HEK293 (cell line): ENCODE data around the gene PTGIR.

Experiments
- BCL11A ChIP-seq: fragments of 450-650 bp; formaldehyde crosslinking; IDR thresholded peaks from 2 replicates; pipeline ENCODE4 v1.5.1; 2016; ENCODE audit warnings: low read depth, missing biosample characterization, missing genetic modification characterization
- GFI1B ChIP-seq: fragments of 450-650 bp; formaldehyde crosslinking; IDR thresholded peaks from 2 replicates; pipeline ENCODE4 v1.5.1; 2016; ENCODE audit warnings: missing biosample characterization, missing genetic modification characterization
- GLIS2 ChIP-seq: fragments of 450-650 bp; formaldehyde crosslinking; IDR thresholded peaks from 2 replicates; pipeline ENCODE4 v1.5.1; 2016; ENCODE audit warnings: missing biosample characterization, missing genetic modification characterization
- HOXD13 ChIP-seq: sonication (generic); formaldehyde crosslinking; IDR thresholded peaks from 2 replicates; pipeline ENCODE4 v1.8.0; 2022; ENCODE audit warnings: missing genetic modification reagents, borderline replicate concordance
- KLF1 ChIP-seq: fragments of 450-650 bp; formaldehyde crosslinking; IDR thresholded peaks from 2 replicates; pipeline ENCODE4 v1.5.1; 2016; ENCODE audit warnings: missing biosample characterization, missing genetic modification characterization
- KLF17 ChIP-seq: fragments of 450-650 bp; formaldehyde crosslinking; IDR thresholded peaks from 2 replicates; pipeline ENCODE4 v1.5.1; 2016; ENCODE audit warnings: missing biosample characterization, missing genetic modification characterization
- PBX3 ChIP-seq: sonication (generic); formaldehyde crosslinking; IDR thresholded peaks from 2 replicates; pipeline ENCODE4 v1.8.1; 2022; ENCODE audit warnings: mild to moderate bottlenecking, moderate library complexity, missing genetic modification reagents
- PRDM1 ChIP-seq: fragments of 450-650 bp; formaldehyde crosslinking; IDR thresholded peaks from 2 replicates; pipeline ENCODE4; 2016; ENCODE audit warnings: missing biosample characterization, missing genetic modification characterization
- PRDM10 ChIP-seq: fragments of 450-650 bp; formaldehyde crosslinking; IDR thresholded peaks from 2 replicates; pipeline ENCODE4 v1.5.1; 2016; ENCODE audit warnings: missing biosample characterization, missing genetic modification characterization
- PRDM4 ChIP-seq: fragments of 450-650 bp; formaldehyde crosslinking; IDR thresholded peaks from 2 replicates; pipeline ENCODE4 v1.5.1; 2017; ENCODE audit warnings: missing biosample characterization, missing genetic modification characterization
- SP2 ChIP-seq: fragments of 450-650 bp; formaldehyde crosslinking; IDR thresholded peaks from 2 replicates; pipeline ENCODE4 v1.5.1; 2016; ENCODE audit warnings: missing biosample characterization, missing genetic modification characterization
- ZBTB21 ChIP-seq: fragments of 450-650 bp; formaldehyde crosslinking; IDR thresholded peaks from 2 replicates; pipeline ENCODE4 v1.5.1; 2017; ENCODE audit warnings: missing biosample characterization, missing genetic modification characterization
- ZBTB44 ChIP-seq: fragments of 450-650 bp; IDR thresholded peaks from 2 replicates; pipeline ENCODE4 v1.5.1; 2018; ENCODE audit warnings: missing biosample characterization, mild to moderate bottlenecking, missing genetic modification characterization
- ZBTB49 ChIP-seq: fragments of 450-650 bp; formaldehyde crosslinking; IDR thresholded peaks from 2 replicates; pipeline ENCODE4 v1.5.1; 2016; ENCODE audit warnings: missing biosample characterization, missing genetic modification characterization, low read depth
- ZNF112 ChIP-seq: fragments of 450-650 bp; formaldehyde crosslinking; IDR thresholded peaks from 2 replicates; pipeline ENCODE4 v1.5.0; 2017; ENCODE audit warnings: missing biosample characterization, missing genetic modification characterization
- ZNF114 ChIP-seq: fragments of 450-650 bp; formaldehyde crosslinking; IDR thresholded peaks from 2 replicates; pipeline ENCODE4 v1.5.0; 2017; ENCODE audit warnings: missing biosample characterization, missing genetic modification characterization
- ZNF202 ChIP-seq: fragments of 450-650 bp; formaldehyde crosslinking; IDR thresholded peaks from 2 replicates; pipeline ENCODE4 v1.5.1; 2016; ENCODE audit warnings: missing biosample characterization, missing genetic modification characterization, borderline replicate concordance
- ZNF214 ChIP-seq: fragments of 450-650 bp; formaldehyde crosslinking; IDR thresholded peaks from 2 replicates; pipeline ENCODE4 v1.5.1; 2017; ENCODE audit warnings: missing biosample characterization, mild to moderate bottlenecking, missing genetic modification characterization, borderline replicate concordance
- ZNF341 ChIP-seq: fragments of 450-650 bp; formaldehyde crosslinking; IDR thresholded peaks from 2 replicates; pipeline ENCODE4; 2016; ENCODE audit warnings: low read depth, missing biosample characterization, missing genetic modification characterization
- ZNF521 ChIP-seq: fragments of 450-650 bp; formaldehyde crosslinking; IDR thresholded peaks from 2 replicates; pipeline ENCODE4 v1.5.1; 2017; ENCODE audit warnings: missing biosample characterization, mild to moderate bottlenecking, missing genetic modification characterization
- ZNF560 ChIP-seq: fragments of 450-650 bp; formaldehyde crosslinking; IDR thresholded peaks from 2 replicates; pipeline ENCODE4 v1.5.1; 2017; ENCODE audit warnings: missing biosample characterization, missing genetic modification characterization, borderline replicate concordance
- ZNF571 ChIP-seq: fragments of 450-650 bp; formaldehyde crosslinking; IDR thresholded peaks from 2 replicates; pipeline ENCODE4 v1.5.0; 2017; ENCODE audit warnings: missing biosample characterization, missing genetic modification characterization
- ZNF596 ChIP-seq: fragments of 450-650 bp; IDR thresholded peaks from 2 replicates; pipeline ENCODE4 v1.5.0; 2018; ENCODE audit warnings: missing biosample characterization, mild to moderate bottlenecking, missing genetic modification characterization, moderate library complexity
- ZNF660 ChIP-seq: fragments of 450-650 bp; IDR thresholded peaks from 2 replicates; pipeline ENCODE4 v1.5.1; 2018; ENCODE audit warnings: missing biosample characterization, mild to moderate bottlenecking, missing genetic modification characterization
- ZNF677 ChIP-seq: fragments of 450-650 bp; IDR thresholded peaks from 2 replicates; pipeline ENCODE4 v1.5.0; 2018; ENCODE audit warnings: missing biosample characterization, mild to moderate bottlenecking, missing genetic modification characterization, moderate library complexity
- ZNF768 ChIP-seq: fragments of 450-650 bp; formaldehyde crosslinking; IDR thresholded peaks from 2 replicates; pipeline ENCODE4 v1.5.1; 2018; ENCODE audit warnings: missing biosample characterization, mild to moderate bottlenecking, missing genetic modification characterization
- ZNF837 ChIP-seq: fragments of 450-650 bp; formaldehyde crosslinking; IDR thresholded peaks from 2 replicates; pipeline ENCODE4 v1.5.1; 2016; ENCODE audit warnings: missing biosample characterization, missing genetic modification characterization

PTGIR gene

GRCh38 chr19:46601318-46602224 is 23.3 kb downstream of the PTGIR start, which contains the start of gene CALM3 (continued):
- TF ChIP-seq ZNF521: no peak
- no peak for TF ChIP-seq ZNF768 (tag by site-specific recombination)
- no peak for TF ChIP-seq ZNF114
- TF ChIP-seq PRDM10: no peak
- TF ChIP-seq ZBTB21 (tag by site-specific recombination): no peak
- TF ChIP-seq ZNF677 (tag by site-specific recombination): no peak
- no peak for TF ChIP-seq ZBTB49 (tag by site-specific recombination)
- TF ChIP-seq ZNF660: 0 out of 2 replicates have a peak, but pooled peaks have one; percentile 2
- peak; percentile 62; the same call in 1 of the 2 replicates for TF ChIP-seq ZNF341 (tag by site-specific recombination)
- no peak for TF ChIP-seq GFI1B (tag by site-specific recombination)
- no peak for TF ChIP-seq ZNF112 (tag by site-specific recombination)
- TF ChIP-seq ZNF571: no peak
- TF ChIP-seq PBX3 (CRISPR knock-in tag): no peak
- TF ChIP-seq GLIS2: no peak
- TF ChIP-seq ZNF596 (tag by site-specific recombination): 0 out of 2 replicates have a peak, but pooled peaks have one; percentile 3
- TF ChIP-seq ZNF837 (tag by site-specific recombination): no peak
- TF ChIP-seq ZNF560 (tag by site-specific recombination): no peak
- no peak for TF ChIP-seq HOXD13 (CRISPR knock-in tag)
- TF ChIP-seq PRDM4 (tag by site-specific recombination): no peak
- TF ChIP-seq PRDM1: no peak
- TF ChIP-seq KLF17 (tag by site-specific recombination): no peak
- TF ChIP-seq BCL11A (tag by site-specific recombination): no peak
- TF ChIP-seq ZBTB44 (tag by site-specific recombination): no peak
- no peak for TF ChIP-seq ZNF202 (tag by site-specific recombination)
- TF ChIP-seq ZNF214 (tag by site-specific recombination): no peak
- peak; percentile 44; the same call in 1 of the 2 replicates for TF ChIP-seq KLF1 (tag by site-specific recombination)
- TF ChIP-seq SP2 (tag by site-specific recombination): 0 out of 2 replicates have a peak, but pooled peaks have one; percentile 9
